ENCODE results near the gene ASIC2.

DNA sequence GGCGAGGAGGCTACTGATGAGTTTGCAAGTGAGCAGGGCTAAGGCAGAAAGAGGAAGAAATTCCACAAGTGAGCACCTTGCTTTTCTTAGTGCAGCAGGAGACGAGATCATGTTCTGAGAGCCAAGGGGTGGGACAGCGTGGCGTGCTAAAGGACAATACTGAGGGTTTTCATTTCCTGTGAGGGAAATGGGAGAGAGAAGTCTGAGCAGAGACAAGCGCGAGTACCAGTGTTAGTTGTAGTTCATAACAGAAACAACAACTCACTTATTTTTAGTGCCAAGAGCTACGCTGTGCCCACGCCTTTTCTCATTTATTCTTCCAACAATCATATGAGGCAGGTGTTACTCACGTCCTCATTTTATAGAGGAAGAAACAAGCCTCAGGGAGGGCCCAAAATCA, 299.1 kb downstream of the ASIC2 start:
- TF ChIP-seq GATA2 (IDR thresholded peaks at IDR 0.05; ENCODE audit: low read depth, low read length): no peak
- TF ChIP-seq GATA3 (IDR thresholded peaks at IDR 0.05; ENCODE audit: low read depth, low read length): no peak

Measured in SH-SY5Y (cell line).